B cell (primary cell): ENCODE results near the gene RAP1A. TPM values are rescaled to one million over a fixed set of nuclear protein-coding genes. Genes with fewer than 3 reads are reported as not detected.

Experiments used
- ATAC-seq: fragments of 200-7000 bp; cut with Tn5 transposase; one replicate; pipeline ENCODE4 v1.10.0; 2021; ENCODE audit warnings: low read depth, mild to moderate bottlenecking, moderate number of reproducible peaks, moderate library complexity
- CTCF ChIA-PET: fragments of 350-600 bp; sonication (Branson Sonifier 250); formaldehyde crosslinking; loops from one replicate; lab custom pipeline; 2021; ENCODE audit warnings: antibody characterized with exemption, inconsistent platforms; lab: Charles Lee
- POLR2A ChIA-PET: fragments of 350-600 bp; sonication (Branson Sonifier 250); formaldehyde crosslinking; loops from one replicate; lab custom pipeline; 2021; ENCODE audit warnings: antibody characterized with exemption; lab: Charles Lee
- DNase-seq: peaks from one replicate; pipeline ENCODE4 v3.0.0; 2013
- H2AFZ ChIP-seq: 2 replicates; pipeline ENCODE4 v1.6.1; 2012; ENCODE audit warnings: mild to moderate bottlenecking, low read depth, low read length; ENCODE audit not compliant: insufficient read depth, poor library complexity, severe bottlenecking
- H3K27ac ChIP-seq, 2 donors: 1 replicate in 1 of 2; 2 replicates in 1 of 2; pipeline ENCODE4 v1.5.1; 2012 to 2013; ENCODE audit warnings: low read length in 2 of 2, mild to moderate bottlenecking in 2 of 2, moderate library complexity in 1 of 2
- H3K27me3 ChIP-seq, 4 experiments: fragments of 200-600 bp in 1 of 4; sonication (generic) in 1 of 4; replicated peaks in 1 of 4; 1 replicate in 2 of 4; 2 replicates in 2 of 4; pipeline versions ENCODE4 v1.6.1 to v1.7.0; 2013 to 2016; ENCODE audit warnings: low read length in 3 of 4, mild to moderate bottlenecking in 2 of 4, mixed read lengths in 1 of 4, moderate library complexity in 1 of 4; ENCODE audit not compliant: insufficient read depth in 4 of 4, control insufficient read depth in 3 of 4; ENCODE audit errors: control extremely low read depth in 1 of 4
- H3K36me3 ChIP-seq, 2 experiments: replicated peaks in 1 of 2; 1 replicate in 1 of 2; 2 replicates in 1 of 2; pipeline versions ENCODE4 v1.6.1 to v1.7.1; 2013; ENCODE audit warnings: low read length in 1 of 2; ENCODE audit not compliant: insufficient read depth in 2 of 2, control insufficient read depth in 1 of 2; ENCODE audit errors: control extremely low read depth in 1 of 2, extremely low read depth in 1 of 2
- H3K4me1 ChIP-seq, 2 donors: fragments of 200-600 bp in 1 of 2; sonication (generic) in 1 of 2; 1 replicate in 1 of 2; 2 replicates in 1 of 2; pipeline versions ENCODE4 v1.5.1 to v1.6.1; 2013 to 2017; ENCODE audit warnings: low read length in 2 of 2; ENCODE audit not compliant: control insufficient read depth in 2 of 2, insufficient read depth in 2 of 2
- H3K4me2 ChIP-seq: replicated peaks from 2 replicates; pipeline ENCODE3; 2012; ENCODE audit warnings: mild to moderate bottlenecking, low read depth, low read length; ENCODE audit not compliant: poor library complexity, severe bottlenecking
- H3K4me3 ChIP-seq, 5 experiments: fragments of 200-600 bp in 1 of 5; sonication (generic) in 1 of 5; 1 replicate in 3 of 5; 2 replicates in 2 of 5; pipeline versions ENCODE4 v1.5.1 to v1.7.0; 2011 to 2016; ENCODE audit warnings: low read length in 4 of 5, mild to moderate bottlenecking in 4 of 5, low read depth in 2 of 5, control low read depth in 1 of 5, moderate library complexity in 1 of 5; ENCODE audit not compliant: insufficient read depth in 1 of 5; ENCODE audit errors: control extremely low read depth in 1 of 5, extremely low read depth in 1 of 5
- H3K79me2 ChIP-seq: fragments of 200-600 bp; sonication (generic); one replicate; pipeline ENCODE4 v1.6.0; 2016; ENCODE audit warnings: low read length; ENCODE audit not compliant: control insufficient read depth, insufficient read depth
- H3K9ac ChIP-seq: fragments of 200-600 bp; sonication (generic); 2 replicates; pipeline ENCODE4 v1.6.1; 2017; ENCODE audit warnings: mild to moderate bottlenecking, low read length, moderate library complexity
- H3K9me3 ChIP-seq, 3 donors: one replicate each; pipeline versions ENCODE4 v1.6.1 to v1.7.1; 2013; ENCODE audit warnings: low read length in 2 of 3; ENCODE audit not compliant: control insufficient read depth in 2 of 3, insufficient read depth in 1 of 3; ENCODE audit errors: control extremely low read depth in 1 of 3
- H4K20me1 ChIP-seq: 2 replicates; pipeline ENCODE4 v1.6.0; 2012; ENCODE audit warnings: mild to moderate bottlenecking, low read length; ENCODE audit not compliant: insufficient read depth, control insufficient read depth, poor library complexity, severe bottlenecking
- H3K27ac Mint-ChIP-seq: one replicate; pipeline ENCODE4 v1.8.0; 2021; ENCODE audit warnings: mixed read lengths
- H3K27me3 Mint-ChIP-seq: one replicate; pipeline ENCODE4 v1.8.0; 2021; ENCODE audit warnings: mixed read lengths
- H3K4me1 Mint-ChIP-seq: one replicate; pipeline ENCODE4 v1.8.0; 2021; ENCODE audit warnings: mixed read lengths
- H3K4me3 Mint-ChIP-seq: one replicate; pipeline ENCODE4 v1.8.0; 2021; ENCODE audit warnings: mixed read lengths
- H3K9me3 Mint-ChIP-seq: one replicate; pipeline ENCODE4 v1.8.0; 2022; ENCODE audit warnings: mixed read lengths; ENCODE audit not compliant: insufficient read depth
- EZH2 ChIP-seq: IDR thresholded peaks from 2 replicates; pipeline ENCODE4 v1.6.1; 2012; ENCODE audit warnings: borderline replicate concordance, low read depth, mild to moderate bottlenecking, moderate library complexity, low read length; ENCODE audit not compliant: insufficient read depth, poor library complexity, severe bottlenecking
- WGBS: methylation state at CpG from one replicate; pipeline ENCODE4 v1.1.5; 2013; ENCODE audit warnings: missing lambda C conversion rate; ENCODE audit not compliant: insufficient coverage; 5-methylcytosine and 5-hydroxymethylcytosine counted together
- intact Hi-C: fragments of 100-400 bp; cut with micrococcal nuclease; formaldehyde crosslinking; loops from one replicate; pipeline ENCODE4 v1.10.0; 2022
- polyA plus RNA-seq: library from polyadenylated mRNA; depleted of rRNA; stranded (reverse); fragments of >200 nt; gene quantifications from 2 replicates; pipeline ENCODE4 v1.2.3, GENCODE V29; 2012
- total RNA-seq, 2 donors: library from RNA; stranded (reverse); fragments of 120-200 nt in 1 of 2; gene quantifications; 1 replicate in 1 of 2; 2 replicates in 1 of 2; pipeline versions ENCODE4 v1.2.3 to v1.2.4, GENCODE V29; 2013 to 2022
- TF ChIP-seq, protein P1 (sequence below): fragments of 200-600 bp; IDR thresholded peaks from one replicate; pipeline ENCODE4 v1.8.0; 2022; ENCODE audit warnings: antibody characterized with exemption, mild to moderate bottlenecking

RAP1A gene
- total and polyA plus RNA-seq, 2 donors (not counting 1 experiment from before 2014, with no cell fraction given) = 32.6 to 75.3 TPM

DNA sequence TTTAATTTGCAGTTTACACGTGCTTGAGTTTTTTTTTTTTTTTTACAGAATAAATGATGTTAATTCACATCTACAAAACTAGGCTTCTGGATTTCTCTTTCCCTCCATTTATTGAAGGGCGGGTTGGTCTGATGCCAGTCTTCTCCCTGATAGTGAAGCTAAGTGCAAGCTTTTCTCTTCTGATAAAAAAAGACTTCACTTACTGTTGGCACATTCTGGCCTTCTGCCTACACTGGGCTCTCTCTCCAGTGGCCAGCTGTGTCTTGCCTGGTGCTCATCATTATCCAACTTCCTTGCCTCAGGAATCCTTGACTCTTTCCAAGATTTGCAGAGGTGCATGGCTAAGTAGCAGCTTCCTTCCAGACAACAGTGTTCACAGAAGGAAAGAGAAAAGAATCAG, 7.6 kb upstream of the RAP1A start:
- POLR2A ChIA-PET = no interaction called here
- intact Hi-C loops = loop anchor here (10.0 kb wide), 1 partner anchor 737 kb away; the partner anchor contains the start of gene CD53

More for the DNA sequence above, 7.6 kb upstream of the RAP1A start:
- Histone ChIP-seq H3K27ac (no peak overlapping the region), H4K20me1 (no peaks in the 10 kb centered on the region), H3K4me1 (peaks cover 23 to 24% of the 10 kb centered on the region in 2 donors), H3K9me3 (peaks cover 0 to 4% (median 1%) of the 10 kb centered on the region in 3 donors), H3K27me3 (no peaks in the 10 kb centered on the region), H3K4me2 (no peak overlapping the region), H3K4me3 (no peak overlapping the region), H3K9ac (no peak overlapping the region), H3K36me3 (no peaks in the 10 kb centered on the region), H3K79me2 (peaks cover 3% of the 10 kb centered on the region), H2AFZ (no peak overlapping the region)
- H3K4me3 Mint-ChIP-seq = no peak overlapping the region
- peaks cover 19% of the 10 kb centered on the region for H3K4me1 Mint-ChIP-seq
- no peaks in the 10 kb centered on the region for H3K9me3 Mint-ChIP-seq
- TF ChIP-seq, protein P1, sequence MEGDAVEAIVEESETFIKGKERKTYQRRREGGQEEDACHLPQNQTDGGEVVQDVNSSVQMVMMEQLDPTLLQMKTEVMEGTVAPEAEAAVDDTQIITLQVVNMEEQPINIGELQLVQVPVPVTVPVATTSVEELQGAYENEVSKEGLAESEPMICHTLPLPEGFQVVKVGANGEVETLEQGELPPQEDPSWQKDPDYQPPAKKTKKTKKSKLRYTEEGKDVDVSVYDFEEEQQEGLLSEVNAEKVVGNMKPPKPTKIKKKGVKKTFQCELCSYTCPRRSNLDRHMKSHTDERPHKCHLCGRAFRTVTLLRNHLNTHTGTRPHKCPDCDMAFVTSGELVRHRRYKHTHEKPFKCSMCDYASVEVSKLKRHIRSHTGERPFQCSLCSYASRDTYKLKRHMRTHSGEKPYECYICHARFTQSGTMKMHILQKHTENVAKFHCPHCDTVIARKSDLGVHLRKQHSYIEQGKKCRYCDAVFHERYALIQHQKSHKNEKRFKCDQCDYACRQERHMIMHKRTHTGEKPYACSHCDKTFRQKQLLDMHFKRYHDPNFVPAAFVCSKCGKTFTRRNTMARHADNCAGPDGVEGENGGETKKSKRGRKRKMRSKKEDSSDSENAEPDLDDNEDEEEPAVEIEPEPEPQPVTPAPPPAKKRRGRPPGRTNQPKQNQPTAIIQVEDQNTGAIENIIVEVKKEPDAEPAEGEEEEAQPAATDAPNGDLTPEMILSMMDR = no peak
- TF ChIP-seq EZH2 = no peak
- no CpG with 5 or more reads among the region's 2 CpGs for WGBS
- DNase-seq (no peak), ATAC-seq (no peak)
- CTCF ChIA-PET = interaction anchor here (0.6 to 2.7 kb wide), 4 partner anchors 11 to 107 kb away, joined by 3 to 7 read pairs (median 5); no protein-coding TSS in a partner anchor
- no peak overlapping the region for H3K27ac Mint-ChIP-seq
- H3K27me3 Mint-ChIP-seq = no peaks in the 10 kb centered on the region
